Tibial artery (tissue), 4 donors: ENCODE results near the gene ARHGAP19.

ENCODE experiments used
- DNase-seq, 2 donors: peaks; one replicate each; pipeline ENCODE4 v3.0.0-alpha.2; 2019
- H3K27ac ChIP-seq, 2 donors: fragments of 200-600 bp; sonication (generic) in 1 of 2; 1 replicate in 1 of 2; 2 replicates in 1 of 2; pipeline ENCODE4 v1.5.1; 2018 to 2019; ENCODE audit warnings: mild to moderate bottlenecking in 1 of 2
- H3K27me3 ChIP-seq, 2 donors: fragments of 200-600 bp; sonication (generic) in 1 of 2; one replicate each; pipeline versions ENCODE4 v1.5.1 to v1.6.0; 2016 to 2019
- H3K36me3 ChIP-seq, 3 donors: fragments of 200-600 bp; sonication (generic) in 2 of 3; one replicate each; pipeline ENCODE4 v1.5.1; 2016 to 2019; ENCODE audit warnings: mild to moderate bottlenecking in 2 of 3
- H3K4me1 ChIP-seq, 4 donors: fragments of 200-600 bp; sonication (generic) in 2 of 4; 1 replicate in 3 of 4; 2 replicates in 1 of 4; pipeline ENCODE4 v1.5.1; 2016 to 2019
- H3K4me3 ChIP-seq, 2 donors: fragments of 200-600 bp; sonication (generic) in 1 of 2; 1 replicate in 1 of 2; 2 replicates in 1 of 2; pipeline ENCODE4 v1.5.1; 2018 to 2019; ENCODE audit warnings: mild to moderate bottlenecking in 2 of 2
- H3K9me3 ChIP-seq, 3 donors: fragments of 200-600 bp; sonication (generic) in 1 of 3; one replicate each; pipeline ENCODE4 v1.5.1; 2016 to 2019
- CTCF ChIP-seq, 2 experiments: fragments of 200-600 bp in 1 of 2; fragments of 450-650 bp in 1 of 2; IDR thresholded peaks; one replicate each; pipeline ENCODE4 v1.5.1; 2017 to 2019; ENCODE audit warnings: antibody characterized with exemption in 2 of 2, mild to moderate bottlenecking in 1 of 2, moderate library complexity in 1 of 2
- intact Hi-C: fragments of 100-400 bp; cut with DNase I; formaldehyde crosslinking; loops from one replicate; pipeline ENCODE4 v1.15.0; 2023; ENCODE audit warnings: low total_unique reads

Gene ARHGAP19

GRCh38 chr10:97336006-97336405, 43.6 kb upstream of the ARHGAP19 start:
- Histone ChIP-seq H3K4me1 (peaks cover 0 to 59% (median 38%) of the 10 kb centered on the region in 4 donors), H3K9me3 (no peaks in the 10 kb centered on the region), H3K27me3 (no peaks in the 10 kb centered on the region), H3K27ac (no peak overlapping the region), H3K36me3 (peaks cover 0 to 3% (median 0%) of the 10 kb centered on the region in 3 donors), H3K4me3 (no peak overlapping the region)
- intact Hi-C loops, result no loop called here
- no peak for TF ChIP-seq CTCF (IDR thresholded peaks at IDR 0.05)
- no peak for DNase-seq

GRCh38 chr10:97335188-97335619, 42.8 kb upstream of the ARHGAP19 start:
- Histone ChIP-seq H3K9me3 (no peaks in the 10 kb centered on the region), H3K27ac (peak overlapping the region; percentile 77 to 93), H3K4me3 (peak overlapping the region; percentile 75 to 97), H3K4me1 (peaks cover 0 to 65% (median 38%) of the 10 kb centered on the region in 4 donors), H3K36me3 (peaks cover 0 to 8% (median 2%) of the 10 kb centered on the region in 3 donors), H3K27me3 (no peaks in the 10 kb centered on the region)
- no peak for DNase-seq
- intact Hi-C loops, result no loop called here
- TF ChIP-seq CTCF (IDR thresholded peaks at IDR 0.05), result no peak

- Histone ChIP-seq H3K27me3 (no peaks in the 10 kb centered on the region), H3K27ac (peak within 1 kb of the TSS; percentile 77 to 93), H3K36me3 (peaks cover 0 to 11% (median 8%) of the 10 kb centered on the region in 3 donors), H3K9me3 (no peaks in the 10 kb centered on the region), H3K4me1 (peaks cover 0 to 68% (median 38%) of the 10 kb centered on the region in 4 donors), H3K4me3 (peak within 1 kb of the TSS; percentile 75 to 97)
- no peak for TF ChIP-seq CTCF (IDR thresholded peaks at IDR 0.05)
- peak; percentile 90 to 94 for DNase-seq
- intact Hi-C loops, result loop anchor here (5.0 kb wide), 1 partner anchor 42 kb away; the partner anchor contains the start of gene ARHGAP19
Observed at GRCh38 chr10:97334370-97335175, 42.1 kb upstream of the ARHGAP19 start, which contains the start of gene FRAT2. TSS of gene FRAT2 (minus strand) at chr10:97334729. CDS start at chr10:97334572, 157 bp downstream.

GRCh38 chr10:97333601-97334369, 41.3 kb upstream of the ARHGAP19 start:
- no peak for TF ChIP-seq CTCF (IDR thresholded peaks at IDR 0.05)
- intact Hi-C loops, result loop anchor here (5.0 kb wide), 1 partner anchor 41 kb away; the partner anchor contains the start of gene ARHGAP19
- peaks cover 0 to 68% (median 38%) of the 10 kb centered on the region in 4 donors for H3K4me1 ChIP-seq

GRCh38 chr10:97333351-97333600, 40.8 kb upstream of the ARHGAP19 start:
- no peak for DNase-seq
- peak overlapping the region; percentile 65 to 93 for H3K27ac ChIP-seq
- no peaks in the 10 kb centered on the region for H3K27me3 ChIP-seq
- intact Hi-C loops, result loop anchor here (5.0 kb wide), 1 partner anchor 41 kb away; the partner anchor contains the start of gene ARHGAP19
- peak overlapping the region; percentile 75 to 97 for H3K4me3 ChIP-seq
- H3K4me1 ChIP-seq, result peaks cover 0 to 68% (median 38%) of the 10 kb centered on the region in 4 donors
- no peaks in the 10 kb centered on the region for H3K9me3 ChIP-seq
- peaks cover 10 to 24% (median 21%) of the 10 kb centered on the region in 3 donors for H3K36me3 ChIP-seq
- TF ChIP-seq CTCF (IDR thresholded peaks at IDR 0.05), result no peak

More at GRCh38 chr10:97333601-97334369, 41.3 kb upstream of the ARHGAP19 start:
- H3K9me3 ChIP-seq, result no peaks in the 10 kb centered on the region
- H3K36me3 ChIP-seq, result peaks cover 7 to 19% (median 16%) of the 10 kb centered on the region in 3 donors
- DNase-seq, result peak; percentile 36 to 74
- H3K27me3 ChIP-seq, result no peaks in the 10 kb centered on the region
- H3K27ac ChIP-seq, result peak overlapping the region; percentile 77 to 93
- peak overlapping the region; percentile 75 to 97 for H3K4me3 ChIP-seq
